ENCODE data around the gene SACM1L.
"Not testable (repeated sequence)": the region's sequence is repeated elsewhere in the genome, so short reads cannot be mapped to it uniquely, and the experiment has no call there.

Gene SACM1L

DNA sequence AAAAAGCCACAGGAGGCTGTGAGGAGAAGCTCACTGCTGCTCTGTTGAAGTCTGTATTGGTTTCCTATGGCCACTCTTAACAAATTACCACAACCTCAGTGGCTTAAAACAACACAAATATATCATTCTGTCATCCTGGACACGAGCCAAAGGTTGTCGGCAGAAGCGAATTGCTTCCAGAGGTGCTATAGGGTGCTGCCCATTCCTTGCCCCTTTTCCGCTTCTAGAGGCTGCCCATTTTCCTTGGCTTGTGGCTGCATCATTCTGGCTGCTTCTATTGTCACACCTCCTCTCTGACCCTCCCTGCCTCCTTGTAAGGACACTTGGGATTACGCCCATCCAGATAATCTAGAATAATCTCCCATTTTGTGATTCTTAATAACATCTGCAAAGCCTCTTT, 6.4 kb upstream of the SACM1L start:
- no peak for TF ChIP-seq CTCF (IDR thresholded peaks at IDR 0.05)
- H3K4me1 ChIP-seq = no peaks in the 10 kb centered on the region
- H3K4me2 ChIP-seq (ENCODE audit: low read length) = no peak overlapping the region
- H3K36me3 ChIP-seq (ENCODE audit: control insufficient read depth, insufficient read depth, low read length) = no peaks in the 10 kb centered on the region
- H3K4me3 ChIP-seq (ENCODE audit: low read depth, low read length) = no peak overlapping the region
- no peaks in the 10 kb centered on the region for H3K9me3 ChIP-seq (ENCODE audit: control insufficient read depth, low read length)
- no peaks in the 10 kb centered on the region for H3K79me2 ChIP-seq
- H2AFZ ChIP-seq = no peak overlapping the region
- H3K9ac ChIP-seq = no peak overlapping the region
- no peaks in the 10 kb centered on the region for H3K27me3 ChIP-seq (ENCODE audit: control insufficient read depth, insufficient read depth, low read length)
- H3K27ac ChIP-seq = no peak overlapping the region

GRCh38 chr3:45683417-45684326, 5.5 kb upstream of the SACM1L start:
- Histone ChIP-seq H3K4me1 (no peaks in the 10 kb centered on the region), H3K79me2 (no peaks in the 10 kb centered on the region), H3K27ac (no peak overlapping the region), H2AFZ (no peak overlapping the region), H3K9me3 (ENCODE audit: control insufficient read depth, low read length) (no peaks in the 10 kb centered on the region), H3K27me3 (ENCODE audit: control insufficient read depth, insufficient read depth, low read length) (no peaks in the 10 kb centered on the region), H3K4me2 (ENCODE audit: low read length) (no peak overlapping the region), H3K36me3 (ENCODE audit: control insufficient read depth, insufficient read depth, low read length) (no peaks in the 10 kb centered on the region), H3K9ac (no peak overlapping the region), H3K4me3 (ENCODE audit: low read depth, low read length) (no peak overlapping the region)
- TF ChIP-seq CTCF (IDR thresholded peaks at IDR 0.05) = no peak

DNA sequence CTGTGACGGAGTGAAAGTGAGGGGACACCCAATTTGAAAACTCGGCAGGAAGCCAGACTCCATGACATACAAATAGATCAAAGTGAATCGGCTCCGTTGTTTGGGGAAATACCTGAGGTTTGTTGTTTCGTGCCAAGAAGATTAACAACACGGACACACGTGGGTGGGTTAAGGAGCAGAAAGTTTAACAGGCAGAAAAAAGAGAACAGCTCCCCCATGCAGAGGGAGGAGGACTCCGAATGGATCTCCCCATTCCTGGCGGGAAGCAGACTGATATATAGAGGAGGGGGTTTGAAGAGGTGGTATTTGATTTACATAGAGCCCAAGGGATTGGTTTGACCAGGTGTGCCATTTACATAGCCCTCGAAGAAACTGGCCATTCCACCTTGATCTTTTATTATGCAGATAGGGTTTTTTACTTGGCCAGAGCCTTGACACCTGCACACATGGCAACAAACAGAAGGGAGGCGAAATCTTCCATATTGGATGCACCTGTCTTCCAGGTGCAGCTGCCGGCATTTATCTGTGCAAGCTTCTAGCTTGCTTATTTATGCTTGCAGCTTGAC, 4.8 kb upstream of the SACM1L start:
- H3K79me2 ChIP-seq = no peaks in the 10 kb centered on the region
- H3K4me2 ChIP-seq (ENCODE audit: low read length) = no peak overlapping the region
- no peaks in the 10 kb centered on the region for H3K36me3 ChIP-seq (ENCODE audit: control insufficient read depth, insufficient read depth, low read length)
- H3K9ac ChIP-seq = no peak overlapping the region
- no peaks in the 10 kb centered on the region for H3K4me1 ChIP-seq
- TF ChIP-seq CTCF (IDR thresholded peaks at IDR 0.05) = no peak
- no peaks in the 10 kb centered on the region for H3K9me3 ChIP-seq (ENCODE audit: control insufficient read depth, low read length)
- H2AFZ ChIP-seq = no peak overlapping the region
- no peaks in the 10 kb centered on the region for H3K27me3 ChIP-seq (ENCODE audit: control insufficient read depth, insufficient read depth, low read length)
- no peak overlapping the region for H3K27ac ChIP-seq
- no peak overlapping the region for H3K4me3 ChIP-seq (ENCODE audit: low read depth, low read length)

DNA sequence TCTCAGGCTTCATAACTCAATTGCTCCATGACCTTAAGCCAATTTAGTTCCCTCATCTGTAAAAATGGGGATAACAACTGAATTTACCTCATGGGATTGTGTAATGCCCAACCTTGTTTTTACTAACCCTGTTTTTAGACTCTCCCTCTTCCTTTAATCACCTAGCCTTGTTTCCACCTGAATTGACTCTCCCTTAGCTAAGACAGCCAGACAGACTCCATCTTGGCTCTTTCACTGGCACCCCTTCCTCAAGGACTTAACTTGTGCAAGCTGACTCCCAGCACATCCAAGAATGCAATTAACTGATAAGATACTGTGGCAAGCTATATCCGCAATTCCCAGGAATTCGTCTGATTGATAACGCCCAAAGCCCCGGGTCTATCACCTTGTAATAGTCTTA, 3.5 kb upstream of the SACM1L start:
- not testable (repeated sequence) for H3K4me1 ChIP-seq; H3K4me2 ChIP-seq (ENCODE audit: low read length); H3K79me2 ChIP-seq; H2AFZ ChIP-seq; H3K9me3 ChIP-seq (ENCODE audit: control insufficient read depth, low read length); H3K36me3 ChIP-seq (ENCODE audit: control insufficient read depth, insufficient read depth, low read length); H3K27me3 ChIP-seq (ENCODE audit: control insufficient read depth, insufficient read depth, low read length); H3K27ac ChIP-seq; H3K4me3 ChIP-seq (ENCODE audit: low read depth, low read length); H3K9ac ChIP-seq

DNA sequence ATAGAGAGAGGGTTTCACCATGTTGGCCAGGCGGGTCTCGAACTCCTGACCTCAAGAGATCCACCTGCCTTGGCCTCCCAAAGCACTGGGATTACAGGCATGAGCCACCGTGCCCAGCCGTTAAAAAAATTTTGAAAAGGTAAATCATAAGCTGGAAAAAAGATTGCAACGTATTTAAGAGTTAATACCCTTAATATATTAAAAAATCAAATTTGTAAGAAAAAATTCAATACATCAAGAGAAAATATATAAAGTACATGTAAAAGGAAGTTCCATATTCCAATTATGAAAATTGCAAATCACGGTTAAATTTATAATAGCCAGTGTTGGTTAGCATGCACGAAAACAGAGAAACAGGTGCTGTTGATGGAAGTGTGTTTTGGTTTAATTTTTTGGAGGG, 2.3 kb upstream of the SACM1L start:
- Histone ChIP-seq H3K4me3 (ENCODE audit: low read depth, low read length) (no peak overlapping the region), H3K4me2 (ENCODE audit: low read length) (no peak overlapping the region), H3K27me3 (ENCODE audit: control insufficient read depth, insufficient read depth, low read length) (no peaks in the 10 kb centered on the region), H3K27ac (no peak overlapping the region), H3K4me1 (peaks cover 2% of the 10 kb centered on the region), H3K9ac (no peak overlapping the region), H2AFZ (no peak overlapping the region), H3K79me2 (peaks cover 13% of the 10 kb centered on the region), H3K36me3 (ENCODE audit: control insufficient read depth, insufficient read depth, low read length) (no peaks in the 10 kb centered on the region), H3K9me3 (ENCODE audit: control insufficient read depth, low read length) (no peaks in the 10 kb centered on the region)
- TF ChIP-seq CTCF (IDR thresholded peaks at IDR 0.05) = no peak
